A549 (cell line): ENCODE results near the gene ECEL1. TPM values are rescaled to one million over a fixed set of nuclear protein-coding genes. Genes with fewer than 3 reads are reported as not detected.
"Not testable (repeated sequence)": the region's sequence is repeated elsewhere in the genome, so short reads cannot be mapped to it uniquely, and the experiment has no call there.

Experiments
- ATAC-seq, 2 experiments: fragments of 200-7000 bp in 1 of 2; fragments of >200 bp in 1 of 2; cut with Nextera tagmentation in 1 of 2; cut with Tn5 transposase in 1 of 2; 3 replicates each; pipeline versions ENCODE4 v1.8.0 to v1.9.1; 2018 to 2020; ENCODE audit warnings: mild to moderate bottlenecking in 1 of 2, moderate library complexity in 1 of 2
- CTCF ChIA-PET: fragments of 300-600 bp; sonication (Branson Sonifier 250); formaldehyde crosslinking; extraction: SDS; loops from one replicate; lab custom pipeline; 2021; ENCODE audit warnings: antibody characterized with exemption, inconsistent platforms; lab: Yijun Ruan, JAX
- POLR2A ChIA-PET: fragments of 350-600 bp; formaldehyde crosslinking; extraction: SDS; loops from one replicate; lab custom pipeline; 2021; ENCODE audit warnings: antibody characterized with exemption, inconsistent platforms; lab: Yijun Ruan, JAX
- DNase-seq, 2 experiments: peaks; one replicate each; pipeline versions ENCODE4 v3.0.0 to v3.0.0-alpha.2; 2011 to 2016; ENCODE audit warnings: low read depth in 1 of 2, low spot score in 1 of 2
- FAIRE-seq: peaks from 2 replicates; lab custom pipeline; 2011; peaks lifted over from hg19 to GRCh38; lab: Jason Lieb, UNC
- H3K27ac ChIP-seq, 2 experiments: fragments of >200 bp; sonication (Bioruptor Twin); formaldehyde crosslinking; 3 replicates each; pipeline ENCODE4 v1.5.1; 2016 to 2017
- H3K4me1 ChIP-seq: fragments of >200 bp; sonication (Bioruptor Twin); formaldehyde crosslinking; 3 replicates; pipeline ENCODE4 v1.6.1; 2016
- H3K4me2 ChIP-seq: fragments of >200 bp; sonication (Bioruptor Twin); formaldehyde crosslinking; 3 replicates; pipeline ENCODE4 v1.6.1; 2016
- H3K4me3 ChIP-seq: fragments of >200 bp; sonication (Bioruptor Twin); formaldehyde crosslinking; 3 replicates; pipeline ENCODE4 v1.5.1; 2016
- H3K9me3 ChIP-seq: fragments of >200 bp; sonication (Bioruptor Twin); formaldehyde crosslinking; 3 replicates; pipeline ENCODE4 v1.6.1; 2016
- BHLHE40 ChIP-seq: IDR thresholded peaks from 2 replicates; pipeline ENCODE4 v1.6.1; 2012; ENCODE audit warnings: low read depth, low read length, inconsistent platforms
- CEBPB ChIP-seq, 2 experiments: fragments of >200 bp in 1 of 2; sonication (Bioruptor Twin) in 1 of 2; formaldehyde crosslinking in 1 of 2; IDR thresholded peaks; 2 replicates each; pipeline ENCODE4 v1.6.1; 2012 to 2016
- ESRRA ChIP-seq: fragments of 150-350 bp; IDR thresholded peaks from 2 replicates; pipeline ENCODE4 v1.6.1; 2014; ENCODE audit warnings: mild to moderate bottlenecking, low read length, borderline replicate concordance
- FOXS1 ChIP-seq: fragments of 250-450 bp; sonication (Bioruptor Pico); IDR thresholded peaks from 2 replicates; pipeline ENCODE4 v1.5.0; 2020; ENCODE audit warnings: mild to moderate bottlenecking, moderate library complexity
- JUN ChIP-seq, 2 experiments: fragments of >200 bp; sonication (Bioruptor Twin); formaldehyde crosslinking; IDR thresholded peaks; 2 replicates in 1 of 2; 3 replicates in 1 of 2; pipeline ENCODE4 v1.6.1; 2016 to 2017
- KDM5A ChIP-seq: fragments of 200-600 bp; sonication (generic); IDR thresholded peaks from 2 replicates; pipeline ENCODE4 v1.6.1; 2016; ENCODE audit warnings: antibody characterized with exemption, mild to moderate bottlenecking
- MYC ChIP-seq: IDR thresholded peaks from 2 replicates; pipeline ENCODE4 v1.6.1; 2012; ENCODE audit warnings: mild to moderate bottlenecking, inconsistent platforms, low read length, improper control_type of control experiment, borderline replicate concordance
- NPAS2 ChIP-seq: fragments of 250-450 bp; sonication (Bioruptor Pico); IDR thresholded peaks from 2 replicates; pipeline ENCODE4 v1.8.0; 2022; ENCODE audit warnings: mild to moderate bottlenecking, moderate library complexity, borderline replicate concordance
- NR3C1 ChIP-seq: fragments of >200 bp; sonication (Bioruptor Twin); formaldehyde crosslinking; IDR thresholded peaks from 3 replicates; pipeline ENCODE4 v1.6.1; 2017
- PBX3 ChIP-seq: IDR thresholded peaks from 2 replicates; pipeline ENCODE4 v1.6.1; 2012
- POLR2AphosphoS2 ChIP-seq: conservative IDR thresholded peaks from 2 replicates; pipeline ENCODE4 v1.6.1; 2012; ENCODE audit warnings: low read length, improper control_type of control experiment, inconsistent platforms
- RARB ChIP-seq: fragments of 250-450 bp; sonication (Bioruptor Pico); IDR thresholded peaks from 2 replicates; pipeline ENCODE4 v1.8.0; 2021; ENCODE audit warnings: mild to moderate bottlenecking, moderate library complexity
- RCOR1 ChIP-seq: fragments of 150-350 bp; IDR thresholded peaks from 2 replicates; pipeline ENCODE4 v1.6.1; 2014; ENCODE audit warnings: antibody characterized with exemption, low read length, low read depth
- RNF2 ChIP-seq: fragments of 200-600 bp; sonication (generic); IDR thresholded peaks from 2 replicates; pipeline ENCODE4 v1.6.1; 2016; ENCODE audit warnings: low read depth, mild to moderate bottlenecking, antibody characterized with exemption, moderate library complexity, borderline replicate concordance
- SMC3 ChIP-seq: fragments of >200 bp; sonication (Bioruptor Twin); formaldehyde crosslinking; IDR thresholded peaks from 3 replicates; pipeline ENCODE4 v1.6.1; 2018; ENCODE audit warnings: inconsistent platforms
- TFCP2L1 ChIP-seq: fragments of 250-450 bp; sonication (Bioruptor Pico); IDR thresholded peaks from 2 replicates; pipeline ENCODE4 v1.5.0; 2021; ENCODE audit warnings: mild to moderate bottlenecking
- TP53 ChIP-seq: fragments of 250-450 bp; sonication (Bioruptor Pico); IDR thresholded peaks from 2 replicates; pipeline ENCODE4 v1.5.0; 2021; ENCODE audit warnings: mild to moderate bottlenecking, moderate library complexity
- ZC3H11A ChIP-seq: fragments of 450-650 bp; IDR thresholded peaks from 2 replicates; pipeline ENCODE4 v1.6.1; 2014; ENCODE audit warnings: antibody characterized with exemption, mild to moderate bottlenecking
- ZFP36 ChIP-seq: fragments of 450-650 bp; IDR thresholded peaks from 2 replicates; pipeline ENCODE4 v1.6.1; 2014; ENCODE audit warnings: borderline replicate concordance; ENCODE audit not compliant: partially characterized antibody
- ZSCAN20 ChIP-seq: fragments of 250-450 bp; sonication (Bioruptor Pico); IDR thresholded peaks from 2 replicates; pipeline ENCODE4 v1.8.0; 2022; ENCODE audit warnings: mild to moderate bottlenecking, moderate library complexity
- WGBS: methylation state at CpG from one replicate; pipeline ENCODE4 v1.1.6; 2017; ENCODE audit errors: missing lambda C conversion rate; 5-methylcytosine and 5-hydroxymethylcytosine counted together
- polyA plus RNA-seq, 4 experiments: library from polyadenylated mRNA; depleted of rRNA in 3 of 4; stranded (reverse); fragments of >200 nt; fragmentation: RNase III in 1 of 4; extraction: RNeasy Plus Mini Kit Qiagen cat#74134 plus additional on column Dnase treatment in 1 of 4; gene quantifications; 2 replicates in 3 of 4; 3 replicates in 1 of 4; pipeline ENCODE4 v1.2.3, GENCODE V29; 2011 to 2017
- TF ChIP-seq, protein P1 (sequence below): fragments of >200 bp; sonication (Bioruptor Twin); formaldehyde crosslinking; IDR thresholded peaks from 3 replicates; pipeline ENCODE4 v1.6.1; 2016
- TF ChIP-seq, protein P2 (sequence below): fragments of 450-650 bp; IDR thresholded peaks from 2 replicates; pipeline ENCODE4 v1.6.1; 2014; ENCODE audit warnings: antibody characterized with exemption
- TF ChIP-seq, protein P3 (sequence below): IDR thresholded peaks from 2 replicates; pipeline ENCODE4 v1.6.1; 2012

ECEL1 gene
- polyA plus RNA-seq, 2 of the 4 experiments (the other 2 are of a cell fraction) = 0.12 to 0.18 TPM

DNA sequence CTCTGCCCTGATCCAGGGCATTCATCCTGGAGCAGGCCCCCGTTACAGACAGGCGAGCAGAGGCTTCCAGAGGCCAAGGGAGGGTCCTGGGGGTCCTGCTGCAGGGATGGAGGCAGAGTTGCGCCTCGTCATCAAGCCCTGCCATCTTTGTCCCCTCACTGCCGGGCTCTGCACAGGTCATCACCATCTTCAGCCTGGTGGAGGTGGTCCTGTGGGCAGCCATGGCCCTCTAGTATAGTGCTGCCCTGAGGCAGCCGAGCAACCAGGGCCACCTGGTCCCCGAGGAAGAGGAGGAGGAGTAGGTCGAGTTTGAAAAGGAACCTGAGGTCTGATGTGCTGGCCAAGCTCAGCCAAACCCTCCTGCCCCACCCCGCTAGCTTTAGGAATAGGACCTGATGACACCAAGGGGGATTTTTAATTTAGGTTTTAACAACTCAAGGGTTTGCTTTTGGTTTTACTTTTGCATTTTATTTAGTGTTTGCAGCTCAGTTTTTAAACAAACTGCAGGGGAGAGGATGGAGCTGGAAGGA is 40.5 kb downstream of the ECEL1 start:
- Histone ChIP-seq H3K27ac (no peak overlapping the region), H3K4me2 (no peak overlapping the region), H3K4me1 (peaks cover 8% of the 10 kb centered on the region), H3K9me3 (no peaks in the 10 kb centered on the region), H3K4me3 (no peak overlapping the region)
- ChIA-PET POLR2A (interaction anchor here (0.6 kb wide), 1 partner anchor 68 kb away, joined by 7 read pairs; no protein-coding TSS in a partner anchor), CTCF (interaction anchor here (0.6 to 5.9 kb wide), 22 partner anchors 7 to 547 kb away, joined by 3 to 107 read pairs (median 4); partner anchors contain the start of genes ALPI and PRSS56)
- ATAC-seq (no peak), DNase-seq (no peak), FAIRE-seq (no peak)
- 64% methylated on average over 7 of the region's 9 CpGs for WGBS
- TF ChIP-seq NPAS2 (CRISPR knock-in tag) = no peak
- TF ChIP-seq, protein P1, sequence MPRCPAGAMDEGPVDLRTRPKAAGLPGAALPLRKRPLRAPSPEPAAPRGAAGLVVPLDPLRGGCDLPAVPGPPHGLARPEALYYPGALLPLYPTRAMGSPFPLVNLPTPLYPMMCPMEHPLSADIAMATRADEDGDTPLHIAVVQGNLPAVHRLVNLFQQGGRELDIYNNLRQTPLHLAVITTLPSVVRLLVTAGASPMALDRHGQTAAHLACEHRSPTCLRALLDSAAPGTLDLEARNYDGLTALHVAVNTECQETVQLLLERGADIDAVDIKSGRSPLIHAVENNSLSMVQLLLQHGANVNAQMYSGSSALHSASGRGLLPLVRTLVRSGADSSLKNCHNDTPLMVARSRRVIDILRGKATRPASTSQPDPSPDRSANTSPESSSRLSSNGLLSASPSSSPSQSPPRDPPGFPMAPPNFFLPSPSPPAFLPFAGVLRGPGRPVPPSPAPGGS = no peak
- no peak for TF ChIP-seq ESRRA
- no peak for TF ChIP-seq RCOR1
- TF ChIP-seq, all 56 proteins: peak for 0

DNA sequence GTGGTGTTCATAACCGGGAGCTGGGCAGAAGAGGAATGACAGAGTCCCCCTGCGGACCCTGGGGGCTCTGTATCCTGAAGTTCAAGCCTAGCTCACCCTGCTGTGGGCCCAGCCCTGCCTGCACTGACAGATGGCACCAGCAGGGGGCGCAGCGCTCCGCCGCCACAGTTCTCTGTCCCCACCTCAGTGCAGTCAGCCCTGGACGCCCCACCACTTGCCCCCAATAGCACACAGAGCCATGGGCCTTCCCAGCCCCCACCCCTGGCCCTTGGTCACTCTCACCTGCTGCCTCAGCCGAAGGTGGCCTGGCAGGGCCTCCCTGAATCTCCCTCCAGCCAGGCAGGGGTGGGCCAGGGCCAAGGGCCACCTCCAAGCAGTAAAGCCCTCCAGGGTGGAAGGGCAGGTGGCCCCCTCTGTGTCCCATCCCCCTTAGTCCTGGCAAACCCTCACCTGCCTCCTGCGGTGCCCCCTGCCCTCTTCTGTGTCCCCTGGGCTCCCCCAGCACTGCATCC is 41.3 kb downstream of the ECEL1 start:
- DNase-seq, H3K4me1 ChIP-seq, FAIRE-seq, H3K4me2 ChIP-seq, H3K4me3 ChIP-seq, H3K9me3 ChIP-seq, POLR2A ChIA-PET, H3K27ac ChIP-seq: not testable (repeated sequence)
- CTCF ChIA-PET = interaction anchor here (0.6 to 5.9 kb wide), 17 partner anchors 7 to 546 kb away, joined by 3 to 107 read pairs (median 4); partner anchors contain the start of genes ALPI and PRSS56
- ATAC-seq = peak in 1 of 2 experiments; percentile 78; a peak in 3 of 6 replicates
- WGBS = 70% methylated on average over 2 of the region's 9 CpGs

GRCh38 chr2:232445149-232445885 is 42.3 kb downstream of the ECEL1 start:
- ATAC-seq, H3K9me3 ChIP-seq, H3K4me1 ChIP-seq, DNase-seq, POLR2A ChIA-PET, H3K4me2 ChIP-seq, FAIRE-seq, H3K4me3 ChIP-seq: not testable (repeated sequence)
- peak overlapping the region in 1 of 2 experiments; percentile 93; a peak in 4 of 6 replicates for H3K27ac ChIP-seq
- CTCF ChIA-PET = interaction anchor here (0.6 to 3.2 kb wide), 22 partner anchors 9 to 559 kb away, joined by 3 to 39 read pairs (median 4); partner anchors contain the start of gene PRSS56
- WGBS = 83% methylated on average over 2 of the region's 29 CpGs

GRCh38 chr2:232444409-232445148 is 43.1 kb downstream of the ECEL1 start:
- Histone ChIP-seq H3K4me1 (peaks cover 16% of the 10 kb centered on the region), H3K9me3 (no peaks in the 10 kb centered on the region), H3K4me3 (no peak overlapping the region), H3K27ac (peak overlapping the region; percentile 80 to 93), H3K4me2 (peak overlapping the region; percentile 28; the same call in 1 of the 3 replicates)
- FAIRE-seq = no peak
- CTCF ChIA-PET = interaction anchor here (0.6 to 3.2 kb wide), 30 partner anchors 9 to 673 kb away, joined by 3 to 39 read pairs (median 4); partner anchors contain the start of gene PRSS56
- peak; percentile 41 to 78; a peak in 5 of 6 replicates for ATAC-seq
- DNase-seq = peak; percentile 60 to 85
- POLR2A ChIA-PET = no interaction called here
- 72% methylated on average over 18 of the region's 21 CpGs for WGBS
- TF ChIP-seq ZC3H11A (no peak), ESRRA (no peak), NR3C1 (no peak), NPAS2 (CRISPR knock-in tag) (no peak), FOXS1 (CRISPR knock-in tag) (no peak), TFCP2L1 (CRISPR knock-in tag) (peak; percentile 43; the same call in 1 of the 2 replicates), RNF2 (no peak), RARB (CRISPR knock-in tag) (no peak), SMC3 (peak; percentile 26; the same call in 2 of the 3 replicates), PBX3 (no peak), TP53 (no peak), POLR2AphosphoS2 (no peak), KDM5A (no peak), BHLHE40 (no peak), ZFP36 (peak; percentile 92), CEBPB (IDR thresholded peaks at IDR 0.05) (no peak), JUN (IDR thresholded peaks at IDR 0.05) (0 out of 5 replicates have a peak, but pooled peaks of 1 of the 2 experiments have one; percentile 38), RCOR1 (no peak), MYC (peak; percentile 87; the same call in 1 of the 2 replicates), ZSCAN20 (CRISPR knock-in tag) (no peak)
- TF ChIP-seq, protein P2, sequence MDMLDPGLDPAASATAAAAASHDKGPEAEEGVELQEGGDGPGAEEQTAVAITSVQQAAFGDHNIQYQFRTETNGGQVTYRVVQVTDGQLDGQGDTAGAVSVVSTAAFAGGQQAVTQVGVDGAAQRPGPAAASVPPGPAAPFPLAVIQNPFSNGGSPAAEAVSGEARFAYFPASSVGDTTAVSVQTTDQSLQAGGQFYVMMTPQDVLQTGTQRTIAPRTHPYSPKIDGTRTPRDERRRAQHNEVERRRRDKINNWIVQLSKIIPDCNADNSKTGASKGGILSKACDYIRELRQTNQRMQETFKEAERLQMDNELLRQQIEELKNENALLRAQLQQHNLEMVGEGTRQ = no peak
- TF ChIP-seq, protein P3, sequence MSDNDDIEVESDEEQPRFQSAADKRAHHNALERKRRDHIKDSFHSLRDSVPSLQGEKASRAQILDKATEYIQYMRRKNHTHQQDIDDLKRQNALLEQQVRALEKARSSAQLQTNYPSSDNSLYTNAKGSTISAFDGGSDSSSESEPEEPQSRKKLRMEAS = peak; percentile 95
